Thymus (tissue), 11 donors: ENCODE data around the gene IL4I1. TPM values are rescaled to one million over a fixed set of nuclear protein-coding genes. Genes with fewer than 3 reads are reported as not detected.

Source experiments
- DNase-seq, 9 donors: peaks; one replicate each; pipeline ENCODE4 v3.0.0-alpha.2; 2013; ENCODE audit warnings: low spot score in 9 of 9, low read depth in 6 of 9, missing footprints in 1 of 9
- H3K27ac ChIP-seq, 2 donors: one replicate each; pipeline ENCODE4 v1.5.1; 2013; ENCODE audit warnings: control low read depth in 1 of 2, low read depth in 1 of 2, low read length in 1 of 2, mild to moderate bottlenecking in 1 of 2, moderate library complexity in 1 of 2
- H3K27me3 ChIP-seq, 2 donors: one replicate each; pipeline ENCODE4 v1.5.1; 2013; ENCODE audit warnings: low read length in 1 of 2; ENCODE audit not compliant: control insufficient read depth in 2 of 2, insufficient read depth in 1 of 2
- H3K36me3 ChIP-seq, 2 donors: one replicate each; pipeline ENCODE4 v1.5.1; 2013; ENCODE audit warnings: low read length in 1 of 2, mild to moderate bottlenecking in 1 of 2, moderate library complexity in 1 of 2; ENCODE audit not compliant: control insufficient read depth in 2 of 2, insufficient read depth in 2 of 2
- H3K4me1 ChIP-seq, 2 donors: one replicate each; pipeline ENCODE4 v1.5.1; 2013; ENCODE audit warnings: low read length in 2 of 2; ENCODE audit not compliant: control insufficient read depth in 2 of 2, insufficient read depth in 2 of 2
- H3K4me3 ChIP-seq, 2 donors: one replicate each; pipeline ENCODE4 v1.5.1; 2013; ENCODE audit warnings: low read length in 2 of 2, control low read depth in 1 of 2, mild to moderate bottlenecking in 1 of 2
- H3K9me3 ChIP-seq, 2 donors: one replicate each; pipeline ENCODE4 v1.5.1; 2013; ENCODE audit warnings: low read length in 1 of 2, mild to moderate bottlenecking in 1 of 2; ENCODE audit not compliant: control insufficient read depth in 2 of 2, insufficient read depth in 1 of 2
- WGBS: extraction: QIAGEN DNeasy Blood & Tissue Kit; methylation state at CpG from one replicate; pipeline ENCODE4 v1.1.7; 2013; 5-methylcytosine and 5-hydroxymethylcytosine counted together
- polyA plus RNA-seq: library from polyadenylated mRNA; stranded (reverse); fragments of 200-250 nt; gene quantifications from one replicate; pipeline ENCODE4 v1.2.3, GENCODE V29; 2013
- total RNA-seq: library from RNA; stranded (reverse); fragments of 120-200 nt; gene quantifications from one replicate; pipeline ENCODE4 v1.2.4, GENCODE V29; 2013
- donor health status: healthy.

IL4I1 gene
- total and polyA plus RNA-seq, 2 donors = 8.6 to 11.5 TPM

GRCh38 chr19:49877879-49878743 lies 18.6 kb downstream of the IL4I1 start:
- peak; percentile 80 to 96 (median 94) for DNase-seq
- Histone ChIP-seq H3K4me1 (peaks cover 4 to 28% of the 10 kb centered on the region in 2 donors), H3K9me3 (peaks cover 3 to 12% of the 10 kb centered on the region in 2 donors), H3K27ac (peak overlapping the region; percentile 99 to 100), H3K4me3 (peak overlapping the region; percentile 74 to 89), H3K36me3 (peaks cover 32 to 45% of the 10 kb centered on the region in 2 donors), H3K27me3 (no peaks in the 10 kb centered on the region)
- whole genome bisulfite sequencing = 15% methylated on average over 41 of the region's 41 CpGs

- H3K27me3 ChIP-seq = no peaks in the 10 kb centered on the region
- H3K27ac ChIP-seq = peak within 1 kb of the TSS; percentile 99 to 100
- H3K9me3 ChIP-seq = peaks cover 0 to 5% of the 10 kb centered on the region in 2 donors
- DNase-seq = peak; percentile 99 to 100 (median 100)
- peaks cover 23 to 42% of the 10 kb centered on the region in 2 donors for H3K36me3 ChIP-seq
- peaks cover 4 to 28% of the 10 kb centered on the region in 2 donors for H3K4me1 ChIP-seq
- under 1% methylated on average over 61 of the region's 61 CpGs for WGBS
- H3K4me3 ChIP-seq = peak within 1 kb of the TSS; percentile 74 to 89
These were observed 19.4 kb downstream of the IL4I1 start, which contains the start of the genes AKT1S1 and TBC1D17 for GRCh38 chr19:49877020-49877878. Gene AKT1S1, minus strand, starts transcription at chr19:49877355. Its CDS starts 4,060 bp downstream, at chr19:49873295. Gene TBC1D17, plus strand, starts transcription at chr19:49877702. Its CDS starts 22 bp downstream, at chr19:49877724.

GRCh38 chr19:49876422-49877019 lies 20.2 kb downstream of the IL4I1 start:
- Histone ChIP-seq H3K27me3 (no peaks in the 10 kb centered on the region), H3K36me3 (peaks cover 16 to 38% of the 10 kb centered on the region in 2 donors), H3K4me3 (peak overlapping the region; percentile 74 to 89), H3K27ac (peak overlapping the region; percentile 99 to 100), H3K4me1 (peaks cover 4 to 32% of the 10 kb centered on the region in 2 donors), H3K9me3 (peaks cover 0 to 5% of the 10 kb centered on the region in 2 donors)
- under 1% methylated on average over 46 of the region's 46 CpGs for WGBS
- DNase-seq = peak; percentile 98 to 100 (median 98)

GRCh38 chr19:49875857-49876421 lies 20.7 kb downstream of the IL4I1 start:
- Histone ChIP-seq H3K4me3 (peak overlapping the region; percentile 74 to 89), H3K36me3 (peaks cover 15 to 32% of the 10 kb centered on the region in 2 donors), H3K9me3 (peaks cover 0 to 5% of the 10 kb centered on the region in 2 donors), H3K4me1 (peaks cover 4 to 32% of the 10 kb centered on the region in 2 donors), H3K27ac (peak overlapping the region; percentile 97 to 100), H3K27me3 (no peaks in the 10 kb centered on the region)
- peak in 3 of 9 donors; percentile 66 to 82 (median 72) for DNase-seq
- under 1% methylated on average over 28 of the region's 28 CpGs for WGBS

GRCh38 chr19:49875177-49875576 lies 21.5 kb downstream of the IL4I1 start:
- Histone ChIP-seq H3K27me3 (no peaks in the 10 kb centered on the region), H3K36me3 (peaks cover 9 to 25% of the 10 kb centered on the region in 2 donors), H3K27ac (peak overlapping the region in 1 of 2 donors; percentile 100), H3K9me3 (peaks cover 0 to 5% of the 10 kb centered on the region in 2 donors), H3K4me1 (peaks cover 9 to 40% of the 10 kb centered on the region in 2 donors), H3K4me3 (peak overlapping the region in 1 of 2 donors; percentile 74)
- DNase-seq = no peak
- whole genome bisulfite sequencing = 96% methylated on average over 4 of the region's 4 CpGs

GRCh38 chr19:49874503-49875157 lies 22.1 kb downstream of the IL4I1 start:
- H3K9me3 ChIP-seq = peaks cover 0 to 5% of the 10 kb centered on the region in 2 donors
- H3K27ac ChIP-seq = no peak overlapping the region
- DNase-seq = no peak
- H3K36me3 ChIP-seq = peaks cover 7 to 20% of the 10 kb centered on the region in 2 donors
- no peaks in the 10 kb centered on the region for H3K27me3 ChIP-seq
- peaks cover 12 to 43% of the 10 kb centered on the region in 2 donors for H3K4me1 ChIP-seq
- H3K4me3 ChIP-seq = no peak overlapping the region
- 97% methylated on average over 11 of the region's 11 CpGs for WGBS

GRCh38 chr19:49873834-49874233 lies 22.9 kb downstream of the IL4I1 start:
- Histone ChIP-seq H3K4me3 (no peak overlapping the region), H3K4me1 (peaks cover 16 to 44% of the 10 kb centered on the region in 2 donors), H3K36me3 (peaks cover 7 to 14% of the 10 kb centered on the region in 2 donors), H3K9me3 (peaks cover 0 to 5% of the 10 kb centered on the region in 2 donors), H3K27me3 (no peaks in the 10 kb centered on the region), H3K27ac (no peak overlapping the region)
- WGBS = 96% methylated on average over 10 of the region's 10 CpGs
- no peak for DNase-seq

GRCh38 chr19:49873129-49873521 lies 23.6 kb downstream of the IL4I1 start:
- 98% methylated on average over 29 of the region's 29 CpGs for WGBS
- peak overlapping the region in 1 of 2 donors; percentile 9 for H3K27ac ChIP-seq
- DNase-seq = no peak
- no peaks in the 10 kb centered on the region for H3K27me3 ChIP-seq
- peaks cover 19 to 44% of the 10 kb centered on the region in 2 donors for H3K4me1 ChIP-seq
- H3K36me3 ChIP-seq = peaks cover 7 to 14% of the 10 kb centered on the region in 2 donors
- no peak overlapping the region for H3K4me3 ChIP-seq
- peaks cover 0 to 6% of the 10 kb centered on the region in 2 donors for H3K9me3 ChIP-seq
